Transverse colon (tissue), 4 donors: ENCODE measurements around the gene PHACTR4. TPM values are rescaled to one million over a fixed set of nuclear protein-coding genes. Genes with fewer than 3 reads are reported as not detected.
"Not testable (repeated sequence)": the region's sequence is repeated elsewhere in the genome, so short reads cannot be mapped to it uniquely, and the experiment has no call there.

Source experiments
- DNase-seq: peaks from one replicate; pipeline ENCODE4 v3.0.0-alpha.2; 2019
- H3K27ac ChIP-seq, 4 donors: fragments of 200-600 bp; sonication (generic); 2 replicates each; pipeline ENCODE4 v1.5.1; 2016 to 2018; ENCODE audit warnings: inconsistent platforms in 4 of 4
- H3K27me3 ChIP-seq: fragments of 200-600 bp; sonication (generic); 2 replicates; pipeline ENCODE4 v1.5.1; 2017; ENCODE audit warnings: inconsistent platforms
- H3K36me3 ChIP-seq, 4 donors: fragments of 200-600 bp; sonication (generic); 2 replicates each; pipeline ENCODE4 v1.5.1; 2017 to 2019; ENCODE audit warnings: inconsistent platforms in 4 of 4
- H3K4me1 ChIP-seq, 4 donors: fragments of 200-600 bp; sonication (generic); 2 replicates each; pipeline ENCODE4 v1.5.1; 2017 to 2020; ENCODE audit warnings: inconsistent platforms in 4 of 4
- H3K4me3 ChIP-seq, 4 donors: fragments of 200-600 bp; sonication (generic); 1 replicate in 1 of 4; 2 replicates in 3 of 4; pipeline versions ENCODE4 v1.5.1 to v1.6.1; 2017 to 2019; ENCODE audit warnings: inconsistent platforms in 4 of 4
- H3K9me3 ChIP-seq, 2 donors: fragments of 200-600 bp; sonication (generic); 2 replicates each; pipeline ENCODE4 v1.5.1; 2017 to 2019; ENCODE audit warnings: inconsistent platforms in 2 of 2
- EP300 ChIP-seq: sonication (generic); formaldehyde crosslinking; IDR thresholded peaks from one replicate; pipeline ENCODE4 v1.6.1; 2017; ENCODE audit warnings: antibody characterized with exemption, low read depth
- POLR2A ChIP-seq: fragments of 450-650 bp; IDR thresholded peaks from one replicate; pipeline ENCODE4 v1.6.1; 2016; ENCODE audit warnings: antibody characterized with exemption, mild to moderate bottlenecking, moderate library complexity
- POLR2AphosphoS5 ChIP-seq, 3 donors: sonication (generic); formaldehyde crosslinking; IDR thresholded peaks; one replicate each; pipeline ENCODE4 v1.6.1; 2016; ENCODE audit warnings: antibody characterized with exemption in 3 of 3
- WGBS, 2 donors: methylation state at CpG; one replicate each; pipeline ENCODE4 v1.1.5; 2018; ENCODE audit warnings: low coverage in 1 of 2; 5-methylcytosine and 5-hydroxymethylcytosine counted together
- in situ Hi-C, 4 donors: fragments of 200-750 bp; cut with MboI; loops; one replicate each; pipeline versions ENCODE4 v1.15.0 to v1.15.1; 2017; ENCODE audit warnings: low sequenced_read_pairs in 3 of 4, low pct_ligation_motif_present in 1 of 4, low pct_unique_long_range_greater_than_20kb in 1 of 4
- intact Hi-C: fragments of 100-400 bp; cut with DNase I; formaldehyde crosslinking; loops from one replicate; pipeline ENCODE4 v1.15.1; 2023; ENCODE audit warnings: low total_unique reads
- total RNA-seq, 4 donors: library from RNA; depleted of rRNA; stranded (reverse); fragments of >200 nt; gene quantifications; one replicate each; pipeline ENCODE4 v1.1.0, GENCODE V29; 2016
- TF ChIP-seq, protein P1 (sequence below), 5 experiments: fragments of 200-600 bp in 3 of 5; fragments of 450-650 bp in 2 of 5; sonication (generic) in 3 of 5; IDR thresholded peaks; 1 replicate in 2 of 5; 2 replicates in 3 of 5; pipeline ENCODE4 v1.5.1; 2016 to 2017; ENCODE audit warnings: antibody characterized with exemption in 5 of 5, inconsistent platforms in 3 of 5, mild to moderate bottlenecking in 2 of 5, moderate library complexity in 1 of 5

PHACTR4 gene
- total RNA-seq, 4 donors from 2014 or later = 31.4 to 51.1 (median 41.6) TPM

- 94% methylated on average over 3 of the region's 3 CpGs; no CpG with 5 or more reads in 1 of the 2 donors for WGBS, 2 donors
- H3K9me3 ChIP-seq = no peaks in the 10 kb centered on the region
- H3K27ac ChIP-seq = no peak overlapping the region
- no peak overlapping the region for H3K4me3 ChIP-seq
- peaks cover 0 to 25% (median 12%) of the 10 kb centered on the region in 4 donors for H3K36me3 ChIP-seq
- TF ChIP-seq, protein P1, sequence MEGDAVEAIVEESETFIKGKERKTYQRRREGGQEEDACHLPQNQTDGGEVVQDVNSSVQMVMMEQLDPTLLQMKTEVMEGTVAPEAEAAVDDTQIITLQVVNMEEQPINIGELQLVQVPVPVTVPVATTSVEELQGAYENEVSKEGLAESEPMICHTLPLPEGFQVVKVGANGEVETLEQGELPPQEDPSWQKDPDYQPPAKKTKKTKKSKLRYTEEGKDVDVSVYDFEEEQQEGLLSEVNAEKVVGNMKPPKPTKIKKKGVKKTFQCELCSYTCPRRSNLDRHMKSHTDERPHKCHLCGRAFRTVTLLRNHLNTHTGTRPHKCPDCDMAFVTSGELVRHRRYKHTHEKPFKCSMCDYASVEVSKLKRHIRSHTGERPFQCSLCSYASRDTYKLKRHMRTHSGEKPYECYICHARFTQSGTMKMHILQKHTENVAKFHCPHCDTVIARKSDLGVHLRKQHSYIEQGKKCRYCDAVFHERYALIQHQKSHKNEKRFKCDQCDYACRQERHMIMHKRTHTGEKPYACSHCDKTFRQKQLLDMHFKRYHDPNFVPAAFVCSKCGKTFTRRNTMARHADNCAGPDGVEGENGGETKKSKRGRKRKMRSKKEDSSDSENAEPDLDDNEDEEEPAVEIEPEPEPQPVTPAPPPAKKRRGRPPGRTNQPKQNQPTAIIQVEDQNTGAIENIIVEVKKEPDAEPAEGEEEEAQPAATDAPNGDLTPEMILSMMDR (IDR thresholded peaks at IDR 0.05) = no peak
- no peak for TF ChIP-seq EP300
- TF ChIP-seq POLR2A = no peak
- H3K4me1 ChIP-seq = no peaks in the 10 kb centered on the region
- no peak for DNase-seq
- in situ Hi-C loops = no loop called here
- intact Hi-C loops = no loop called here
- no peaks in the 10 kb centered on the region for H3K27me3 ChIP-seq
These were observed 96.8 kb downstream of the PHACTR4 start for GRCh38 chr1:28466226-28466778.

GRCh38 chr1:28470146-28470545, 100.6 kb downstream of the PHACTR4 start:
- no peak for TF ChIP-seq POLR2A
- TF ChIP-seq POLR2AphosphoS5 (IDR thresholded peaks at IDR 0.05) = no peak
- TF ChIP-seq, protein P1 (IDR thresholded peaks at IDR 0.05) = no peak
- TF ChIP-seq EP300 = no peak
- Histone ChIP-seq H3K4me1 (no peaks in the 10 kb centered on the region), H3K9me3 (no peaks in the 10 kb centered on the region), H3K4me3 (no peak overlapping the region), H3K36me3 (peaks cover 0 to 24% (median 11%) of the 10 kb centered on the region in 4 donors), H3K27me3 (no peaks in the 10 kb centered on the region), H3K27ac (no peak overlapping the region)
- in situ Hi-C loops = no loop called here
- intact Hi-C loops = no loop called here
- no peak for DNase-seq
- WGBS, 2 donors = 40 to 94% methylated on average over 2 of the region's 2 CpGs

- not testable (repeated sequence) for DNase-seq
- 70 to 80% methylated on average over 10 to 13 of the region's 13 CpGs for WGBS, 2 donors
These were observed 110.0 kb downstream of the PHACTR4 start for GRCh38 chr1:28479497-28479896.

DNA sequence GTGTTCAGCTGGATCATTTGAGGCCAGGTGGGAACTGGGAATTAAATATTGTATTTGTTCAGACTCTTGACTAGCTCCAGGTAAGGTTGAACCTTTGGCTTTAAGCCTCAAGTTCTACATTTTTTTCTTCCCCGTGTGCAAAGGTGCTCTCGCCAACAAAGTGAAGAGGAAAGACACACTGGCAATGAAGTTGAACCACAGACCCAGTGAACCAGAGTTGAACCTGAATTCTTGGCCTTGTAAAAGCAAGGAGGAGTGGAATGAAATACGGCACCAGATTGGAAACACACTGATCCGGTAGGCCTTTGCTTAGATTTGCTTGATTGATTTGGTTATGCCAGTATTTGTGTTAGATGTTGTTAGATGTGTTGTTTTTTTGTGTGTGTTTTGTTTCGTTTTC, 110.8 kb downstream of the PHACTR4 start:
- in situ Hi-C loops (no loop called here), intact Hi-C loops (no loop called here)
- 89% methylated on average over 5 of the region's 5 CpGs for WGBS, 2 donors
- DNase-seq = no peak
- no peak for TF ChIP-seq POLR2AphosphoS5 (IDR thresholded peaks at IDR 0.05)
- no peak for TF ChIP-seq POLR2A
- no peak for TF ChIP-seq EP300
- TF ChIP-seq, protein P1 (IDR thresholded peaks at IDR 0.05) = no peak
- peaks cover 0 to 3% (median 0%) of the 10 kb centered on the region in 4 donors for H3K4me1 ChIP-seq
- H3K27ac ChIP-seq = no peak overlapping the region
- no peaks in the 10 kb centered on the region for H3K9me3 ChIP-seq
- H3K36me3 ChIP-seq = peaks cover 0 to 52% (median 20%) of the 10 kb centered on the region in 4 donors
- no peak overlapping the region for H3K4me3 ChIP-seq
- H3K27me3 ChIP-seq = no peaks in the 10 kb centered on the region

More at GRCh38 chr1:28479497-28479896, 110.0 kb downstream of the PHACTR4 start:
- H3K27me3 ChIP-seq, H3K4me1 ChIP-seq, intact Hi-C loops, H3K27ac ChIP-seq, H3K9me3 ChIP-seq, H3K4me3 ChIP-seq, in situ Hi-C loops: not testable (repeated sequence)
- peaks cover 0 to 52% (median 20%) of the 10 kb centered on the region in 4 donors for H3K36me3 ChIP-seq

DNA sequence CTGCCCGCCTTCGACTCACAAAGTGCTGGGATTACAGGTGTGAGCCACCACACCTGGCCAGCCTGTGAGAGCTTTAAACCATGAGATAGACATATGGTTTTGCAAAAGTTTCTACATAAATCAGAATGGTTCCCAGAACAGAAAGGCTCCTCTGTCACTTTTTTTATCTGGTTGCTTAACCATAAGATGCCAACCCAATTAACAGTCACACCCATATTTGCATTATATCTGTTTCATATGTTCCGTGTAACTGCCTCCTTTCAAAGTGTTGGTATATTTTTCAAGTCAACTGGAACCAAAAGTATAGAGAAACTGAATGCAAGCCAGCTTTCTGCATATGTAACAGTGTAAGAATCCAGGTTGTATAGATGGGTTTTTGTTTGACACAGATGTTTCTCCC, 112.6 kb downstream of the PHACTR4 start:
- intact Hi-C loops = no loop called here
- 44 to 75% methylated on average over 1 to 3 of the region's 3 CpGs for WGBS, 2 donors
- no peak for DNase-seq
- peaks cover 0 to 3% (median 0%) of the 10 kb centered on the region in 4 donors for H3K4me1 ChIP-seq
- H3K9me3 ChIP-seq = no peaks in the 10 kb centered on the region
- no peak overlapping the region for H3K4me3 ChIP-seq
- TF ChIP-seq POLR2A = no peak
- TF ChIP-seq POLR2AphosphoS5 (IDR thresholded peaks at IDR 0.05) = no peak
- TF ChIP-seq EP300 = no peak
- TF ChIP-seq, protein P1 (IDR thresholded peaks at IDR 0.05) = no peak
- peaks cover 0 to 48% (median 23%) of the 10 kb centered on the region in 4 donors for H3K36me3 ChIP-seq
- no peak overlapping the region for H3K27ac ChIP-seq
- in situ Hi-C loops = no loop called here
- H3K27me3 ChIP-seq = no peaks in the 10 kb centered on the region
